AG09309 (cell line): ENCODE results near the gene TRIM50.

ENCODE experiments used
- DNase-seq: peaks from one replicate; pipeline ENCODE4 v3.0.0-alpha.2; 2010; ENCODE audit warnings: low read depth
- H3K4me3 ChIP-seq: 2 replicates; pipeline ENCODE4 v1.5.1; 2011; ENCODE audit warnings: mild to moderate bottlenecking, low read depth, low read length, moderate library complexity; ENCODE audit not compliant: control insufficient read depth
- TF ChIP-seq, protein P1 (sequence below): IDR thresholded peaks from 2 replicates; pipeline ENCODE4 v1.5.1; 2011; ENCODE audit warnings: mild to moderate bottlenecking, low read depth, low read length, inconsistent platforms; ENCODE audit not compliant: insufficient read depth, control insufficient read depth; ENCODE audit errors: missing control alignments

TRIM50 gene

DNA sequence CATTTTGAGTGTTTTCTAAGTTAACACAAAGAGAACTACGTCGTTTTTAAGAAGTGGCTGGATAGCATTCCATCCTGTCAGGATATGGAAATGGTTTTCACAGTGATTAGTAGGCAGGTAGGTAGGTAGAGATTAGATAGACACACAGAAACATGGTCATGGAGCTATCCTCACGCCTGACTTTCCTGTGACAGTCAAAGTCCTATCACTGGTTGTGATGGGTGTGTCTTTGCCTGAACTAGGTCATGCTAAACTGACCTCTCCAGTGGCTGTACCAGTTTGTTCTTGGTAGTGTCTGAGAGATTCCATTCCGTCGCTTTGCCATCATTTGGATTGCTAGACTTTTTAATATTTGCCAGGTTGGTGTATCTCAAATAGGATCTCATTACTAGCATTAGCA, 28.3 kb upstream of the TRIM50 start:
- no peak overlapping the region for H3K4me3 ChIP-seq
- TF ChIP-seq, protein P1, sequence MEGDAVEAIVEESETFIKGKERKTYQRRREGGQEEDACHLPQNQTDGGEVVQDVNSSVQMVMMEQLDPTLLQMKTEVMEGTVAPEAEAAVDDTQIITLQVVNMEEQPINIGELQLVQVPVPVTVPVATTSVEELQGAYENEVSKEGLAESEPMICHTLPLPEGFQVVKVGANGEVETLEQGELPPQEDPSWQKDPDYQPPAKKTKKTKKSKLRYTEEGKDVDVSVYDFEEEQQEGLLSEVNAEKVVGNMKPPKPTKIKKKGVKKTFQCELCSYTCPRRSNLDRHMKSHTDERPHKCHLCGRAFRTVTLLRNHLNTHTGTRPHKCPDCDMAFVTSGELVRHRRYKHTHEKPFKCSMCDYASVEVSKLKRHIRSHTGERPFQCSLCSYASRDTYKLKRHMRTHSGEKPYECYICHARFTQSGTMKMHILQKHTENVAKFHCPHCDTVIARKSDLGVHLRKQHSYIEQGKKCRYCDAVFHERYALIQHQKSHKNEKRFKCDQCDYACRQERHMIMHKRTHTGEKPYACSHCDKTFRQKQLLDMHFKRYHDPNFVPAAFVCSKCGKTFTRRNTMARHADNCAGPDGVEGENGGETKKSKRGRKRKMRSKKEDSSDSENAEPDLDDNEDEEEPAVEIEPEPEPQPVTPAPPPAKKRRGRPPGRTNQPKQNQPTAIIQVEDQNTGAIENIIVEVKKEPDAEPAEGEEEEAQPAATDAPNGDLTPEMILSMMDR, result no peak
- no peak for DNase-seq

DNA sequence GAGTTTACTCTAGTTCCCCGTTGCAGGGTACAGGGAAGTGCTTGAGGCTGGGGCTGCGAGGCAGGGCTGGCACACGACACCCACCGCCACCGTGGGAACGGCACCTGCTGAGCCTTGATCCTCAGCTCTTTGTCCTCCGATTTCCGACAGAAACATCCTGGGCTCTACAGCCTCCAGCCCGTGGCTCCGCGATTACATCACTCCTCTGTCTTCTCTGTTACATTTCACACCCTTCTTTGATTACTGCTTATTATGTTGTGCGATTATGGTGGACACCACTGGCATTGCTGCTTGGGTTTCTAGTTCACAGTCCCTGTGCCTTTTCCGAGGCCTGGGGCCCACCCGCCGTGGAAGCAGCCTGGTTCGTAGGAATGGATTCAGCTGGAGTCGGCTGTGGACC, 26.9 kb upstream of the TRIM50 start:
- no peak overlapping the region for H3K4me3 ChIP-seq
- DNase-seq, result no peak
- TF ChIP-seq, protein P1, result no peak

DNA sequence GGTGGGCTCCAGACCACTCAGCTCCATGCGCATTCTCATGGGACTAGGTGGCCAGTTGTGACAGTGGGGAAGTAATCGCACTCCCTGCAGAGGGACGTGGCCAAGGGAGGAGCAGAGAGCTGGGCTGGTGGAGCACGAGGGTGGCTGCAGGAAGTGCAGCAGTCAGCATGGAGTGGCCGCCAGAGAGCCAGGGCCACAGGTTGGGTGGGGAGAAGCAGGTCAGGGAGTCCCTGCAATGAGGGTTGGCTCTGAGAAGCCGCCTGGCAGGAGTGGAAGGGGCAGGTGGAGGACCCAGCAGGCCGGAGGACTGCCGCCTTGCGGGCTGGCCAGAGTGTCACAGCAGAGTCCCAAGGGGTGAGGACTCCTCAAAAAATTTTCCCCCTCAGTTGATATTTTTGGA, 26.3 kb upstream of the TRIM50 start:
- DNase-seq, result no peak
- TF ChIP-seq, protein P1, result no peak
- no peak overlapping the region for H3K4me3 ChIP-seq

DNA sequence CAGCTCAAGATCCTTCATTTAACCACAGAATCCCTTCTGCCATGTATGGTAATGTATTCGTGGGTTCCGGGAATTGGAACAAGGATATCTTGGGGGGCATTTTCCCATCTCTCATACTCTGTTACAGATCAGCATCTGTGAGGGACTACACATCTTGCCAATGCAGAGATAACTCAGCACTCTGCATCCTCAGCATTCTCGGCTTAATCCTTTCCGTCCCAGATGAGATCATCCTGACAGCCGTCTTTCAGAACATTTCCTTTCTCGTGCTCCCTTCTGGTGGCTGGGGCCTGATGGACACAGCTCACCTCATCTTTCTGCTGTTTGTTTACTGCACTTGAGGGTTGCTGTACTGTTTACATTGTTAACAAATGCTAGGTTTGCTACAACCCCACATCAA, 25.4 kb upstream of the TRIM50 start:
- no peak for DNase-seq

DNA sequence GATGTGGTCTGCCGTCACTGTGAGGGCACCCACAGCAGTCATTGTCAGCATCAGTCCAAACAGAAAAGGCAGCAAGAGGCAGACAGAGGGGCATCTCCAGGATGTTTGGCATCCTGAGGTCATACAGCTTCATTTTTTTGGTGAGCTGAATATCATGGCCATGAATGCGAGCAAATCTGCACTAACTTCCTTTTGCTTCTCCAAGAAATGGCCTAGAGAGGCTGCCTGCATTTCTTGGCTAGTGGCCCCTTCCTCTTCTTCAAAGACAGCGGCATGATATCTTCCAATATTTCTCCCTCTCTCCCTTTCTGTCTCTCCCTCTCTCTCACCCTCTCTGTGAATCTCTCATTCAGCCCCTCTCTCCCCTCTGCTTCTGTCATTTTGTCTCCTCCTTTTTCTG, 24.9 kb upstream of the TRIM50 start:
- no peak overlapping the region for H3K4me3 ChIP-seq
- DNase-seq, result no peak
- TF ChIP-seq, protein P1, result no peak

More for the DNA sequence above, 25.4 kb upstream of the TRIM50 start:
- TF ChIP-seq, protein P1, result no peak
- no peak overlapping the region for H3K4me3 ChIP-seq

DNA sequence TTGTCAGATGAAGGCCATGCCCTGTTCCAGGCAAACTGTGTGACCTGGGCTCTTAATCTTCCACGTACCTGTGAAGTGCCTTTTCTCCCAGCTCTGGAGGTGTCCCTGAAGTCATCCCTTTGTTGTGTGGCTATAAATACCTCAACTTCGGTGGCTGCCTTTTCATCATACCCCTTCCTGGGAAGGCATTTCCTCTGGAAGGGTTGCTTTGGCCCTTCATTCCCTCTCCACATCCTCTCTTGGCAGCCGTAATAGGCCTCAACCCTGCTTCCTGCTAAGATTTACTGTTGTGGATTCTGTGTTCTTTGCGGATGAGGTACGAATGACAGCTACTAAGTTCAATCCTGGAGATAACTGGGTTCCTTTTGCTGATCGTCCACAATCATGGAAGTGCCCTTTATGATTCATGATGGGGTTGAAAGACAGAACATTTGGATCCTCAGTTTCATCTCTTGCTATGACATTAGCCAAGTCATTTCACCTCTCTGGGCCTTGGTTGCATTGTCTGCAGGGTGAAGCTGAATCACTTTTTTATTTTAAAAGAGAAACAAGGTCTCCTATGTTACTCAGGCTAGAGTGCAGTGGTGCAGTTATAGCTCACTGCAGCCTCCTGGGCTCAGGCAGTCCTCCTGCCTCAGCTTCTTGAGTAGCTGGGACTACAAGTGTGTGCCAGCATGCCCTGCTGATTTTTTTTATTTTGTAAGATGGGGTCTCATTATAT, 23.7 kb upstream of the TRIM50 start:
- no peak for DNase-seq
- TF ChIP-seq, protein P1, result no peak
- H3K4me3 ChIP-seq, result no peak overlapping the region

DNA sequence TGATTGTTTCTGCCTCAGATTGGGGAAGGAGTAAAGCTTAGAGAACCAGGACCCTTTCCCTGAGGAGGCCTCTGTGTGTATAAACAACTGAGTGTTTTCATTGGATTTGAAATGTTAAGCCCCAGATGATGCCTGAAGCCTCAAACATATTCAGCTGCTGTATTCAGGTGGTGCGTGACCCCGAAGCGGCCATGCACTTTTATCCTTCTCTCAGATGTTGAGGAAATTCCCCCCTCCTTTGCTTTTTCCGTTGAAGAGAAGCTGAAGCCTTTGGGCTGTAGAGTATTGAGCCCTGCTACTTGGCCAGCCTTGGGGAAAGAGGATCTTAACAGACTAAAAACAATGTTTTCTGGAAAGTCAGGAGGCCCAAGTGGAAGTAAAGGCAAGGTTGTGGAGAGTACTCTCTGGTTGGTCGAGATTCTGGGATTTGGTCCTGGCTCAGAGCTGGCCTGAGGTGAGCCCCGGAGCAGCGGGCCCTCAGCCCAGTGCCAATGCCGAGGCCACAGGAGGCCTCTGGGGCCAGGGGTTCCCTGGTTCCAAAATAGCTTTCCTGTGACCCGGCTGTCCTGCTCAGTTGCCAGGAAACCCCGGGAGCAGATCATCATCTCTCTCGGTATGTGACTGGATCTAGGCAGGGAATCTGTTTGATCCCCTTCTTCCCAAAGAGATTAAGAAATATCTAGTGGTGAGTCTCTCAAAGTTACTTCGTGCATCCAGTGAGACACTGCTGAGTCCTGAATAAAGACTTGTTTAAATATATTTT, 22.6 kb upstream of the TRIM50 start:
- no peak for DNase-seq
- TF ChIP-seq, protein P1, result no peak
- no peak overlapping the region for H3K4me3 ChIP-seq
